Panc1 (cell line): ENCODE measurements around the gene ACADM. TPM values are rescaled to one million over a fixed set of nuclear protein-coding genes. Genes with fewer than 3 reads are reported as not detected.
A peak's percentile ranks its signal among the peaks of the same experiment; 100 is the strongest.

ENCODE experiments used
- ATAC-seq: fragments of 200-7000 bp; cut with Tn5 transposase; 2 replicates; pipeline ENCODE4 v1.9.1; 2020; ENCODE audit warnings: mild to moderate bottlenecking, moderate library complexity
- BruUV-seq: library from RNA; stranded (reverse); fragments of 400-500 nt; replicated peaks from 2 replicates; lab custom pipeline; 2021; lab: Mats Ljungman, UMichigan
- CTCF ChIA-PET: fragments of 300-600 bp; sonication (Branson Sonifier 250); formaldehyde crosslinking; loops from one replicate; lab custom pipeline; 2022; ENCODE audit warnings: antibody characterized with exemption; lab: Charles Lee
- POLR2A ChIA-PET: fragments of 300-600 bp; sonication (Branson Sonifier 250); formaldehyde crosslinking; loops from one replicate; lab custom pipeline; 2022; ENCODE audit warnings: antibody characterized with exemption; lab: Charles Lee
- DNase-seq: peaks from one replicate; pipeline ENCODE4 v3.0.0-alpha.2; 2010; ENCODE audit warnings: low read depth, low spot score
- H3K27ac ChIP-seq: 2 replicates; pipeline ENCODE4 v1.5.1; 2011; ENCODE audit warnings: mild to moderate bottlenecking, low read length, inconsistent platforms
- H3K27me3 ChIP-seq: fragments of 200-500 bp; sonication (Bioruptor generic); 2 replicates; pipeline ENCODE4 v1.6.0; 2014; ENCODE audit warnings: low read length, inconsistent platforms; ENCODE audit not compliant: control insufficient read depth, insufficient read depth
- H3K36me3 ChIP-seq: fragments of 200-500 bp; sonication (Bioruptor generic); 2 replicates; pipeline ENCODE4 v1.5.1; 2014; ENCODE audit warnings: inconsistent platforms, mild to moderate bottlenecking, low read length, moderate library complexity; ENCODE audit not compliant: control insufficient read depth, insufficient read depth
- H3K4me1 ChIP-seq: 2 replicates; pipeline ENCODE4 v1.5.1; 2011; ENCODE audit warnings: inconsistent platforms, mild to moderate bottlenecking, low read length, moderate library complexity; ENCODE audit not compliant: control insufficient read depth, insufficient read depth
- H3K4me3 ChIP-seq, 2 experiments: 2 replicates each; pipeline ENCODE4 v1.5.1; 2011 to 2012; ENCODE audit warnings: low read depth in 2 of 2, low read length in 2 of 2, mild to moderate bottlenecking in 2 of 2, inconsistent platforms in 1 of 2, moderate library complexity in 1 of 2
- H3K9me3 ChIP-seq: fragments of 200-500 bp; sonication (Bioruptor generic); 2 replicates; pipeline ENCODE4 v1.5.1; 2014; ENCODE audit warnings: low read depth, mild to moderate bottlenecking, inconsistent platforms, low read length, moderate library complexity; ENCODE audit not compliant: control insufficient read depth, insufficient read depth
- POLR2AphosphoS5 ChIP-seq: IDR thresholded peaks from 2 replicates; pipeline ENCODE4 v1.6.1; 2012; ENCODE audit warnings: mild to moderate bottlenecking, low read depth, low read length, moderate library complexity
- SIN3A ChIP-seq: IDR thresholded peaks from 2 replicates; pipeline ENCODE4 v1.6.1; 2012; ENCODE audit warnings: low read depth, mild to moderate bottlenecking, low read length, moderate library complexity, borderline replicate concordance; ENCODE audit not compliant: insufficient read depth
- TCF7L2 ChIP-seq: IDR thresholded peaks from 2 replicates; pipeline ENCODE4 v1.6.1; 2011; ENCODE audit warnings: mild to moderate bottlenecking, low read depth, low read length, inconsistent platforms
- in situ Hi-C: cut with HindIII; loops from 2 replicates; pipeline ENCODE4 v1.10.0; 2016; ENCODE audit warnings: low sequenced_read_pairs, low pct_unique_long_range_greater_than_20kb
- intact Hi-C: fragments of 100-400 bp; cut with micrococcal nuclease; formaldehyde crosslinking; loops from one replicate; pipeline ENCODE4 v1.10.0; 2022; ENCODE audit not compliant: unreplicated experiment
- total RNA-seq: library from RNA; stranded (reverse); gene quantifications from one replicate; pipeline ENCODE4 v1.2.1, GENCODE V29; 2021; ENCODE audit not compliant: unreplicated experiment
- TF ChIP-seq, protein P1 (sequence below): fragments of 450-650 bp; IDR thresholded peaks from 2 replicates; pipeline ENCODE4 v1.5.1; 2017; ENCODE audit warnings: mild to moderate bottlenecking
- TF ChIP-seq, protein P2 (sequence below), 2 experiments: IDR thresholded peaks; 2 replicates each; pipeline ENCODE4 v1.6.1; 2011 to 2012; ENCODE audit warnings: low read depth in 2 of 2, control low read depth in 1 of 2, low read length in 1 of 2, mild to moderate bottlenecking in 1 of 2, moderate library complexity in 1 of 2; ENCODE audit not compliant: insufficient read depth in 1 of 2

ACADM gene
- total RNA-seq, 1 experiment from 2014 or later: 57.2 TPM

DNA sequence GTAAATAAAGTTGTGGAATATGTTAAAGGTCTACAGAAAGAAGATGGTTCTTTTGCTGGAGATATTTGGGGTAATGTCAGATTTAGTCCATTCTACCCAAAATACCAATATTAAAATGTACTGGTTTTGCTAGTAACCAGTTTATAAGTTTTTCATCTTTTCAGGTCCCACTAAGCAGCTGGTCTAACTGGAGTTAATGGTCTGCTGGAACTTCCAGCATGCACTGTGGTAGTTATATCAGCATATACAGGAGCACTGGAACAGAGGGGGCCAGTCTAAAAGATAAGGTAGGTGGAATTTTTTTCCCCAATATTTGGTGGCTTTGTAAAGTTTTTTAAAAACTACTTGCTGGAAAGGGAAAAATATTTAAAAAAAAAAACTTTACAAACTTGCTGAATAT is 65.5 kb downstream of the ACADM start:
- Histone ChIP-seq H3K36me3 (peaks cover 80% of the 10 kb centered on the region), H3K4me1 (peaks cover 39% of the 10 kb centered on the region), H3K4me3 (peak overlapping the region; percentile 27 to 81), H3K27ac (peak overlapping the region; percentile 49; the same call in 1 of the 2 replicates), H3K9me3 (no peaks in the 10 kb centered on the region), H3K27me3 (no peaks in the 10 kb centered on the region)
- no peak for TF ChIP-seq SIN3A
- TF ChIP-seq POLR2AphosphoS5: no peak
- no peak for TF ChIP-seq TCF7L2
- TF ChIP-seq, protein P1, sequence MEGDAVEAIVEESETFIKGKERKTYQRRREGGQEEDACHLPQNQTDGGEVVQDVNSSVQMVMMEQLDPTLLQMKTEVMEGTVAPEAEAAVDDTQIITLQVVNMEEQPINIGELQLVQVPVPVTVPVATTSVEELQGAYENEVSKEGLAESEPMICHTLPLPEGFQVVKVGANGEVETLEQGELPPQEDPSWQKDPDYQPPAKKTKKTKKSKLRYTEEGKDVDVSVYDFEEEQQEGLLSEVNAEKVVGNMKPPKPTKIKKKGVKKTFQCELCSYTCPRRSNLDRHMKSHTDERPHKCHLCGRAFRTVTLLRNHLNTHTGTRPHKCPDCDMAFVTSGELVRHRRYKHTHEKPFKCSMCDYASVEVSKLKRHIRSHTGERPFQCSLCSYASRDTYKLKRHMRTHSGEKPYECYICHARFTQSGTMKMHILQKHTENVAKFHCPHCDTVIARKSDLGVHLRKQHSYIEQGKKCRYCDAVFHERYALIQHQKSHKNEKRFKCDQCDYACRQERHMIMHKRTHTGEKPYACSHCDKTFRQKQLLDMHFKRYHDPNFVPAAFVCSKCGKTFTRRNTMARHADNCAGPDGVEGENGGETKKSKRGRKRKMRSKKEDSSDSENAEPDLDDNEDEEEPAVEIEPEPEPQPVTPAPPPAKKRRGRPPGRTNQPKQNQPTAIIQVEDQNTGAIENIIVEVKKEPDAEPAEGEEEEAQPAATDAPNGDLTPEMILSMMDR: no peak
- TF ChIP-seq, protein P2, sequence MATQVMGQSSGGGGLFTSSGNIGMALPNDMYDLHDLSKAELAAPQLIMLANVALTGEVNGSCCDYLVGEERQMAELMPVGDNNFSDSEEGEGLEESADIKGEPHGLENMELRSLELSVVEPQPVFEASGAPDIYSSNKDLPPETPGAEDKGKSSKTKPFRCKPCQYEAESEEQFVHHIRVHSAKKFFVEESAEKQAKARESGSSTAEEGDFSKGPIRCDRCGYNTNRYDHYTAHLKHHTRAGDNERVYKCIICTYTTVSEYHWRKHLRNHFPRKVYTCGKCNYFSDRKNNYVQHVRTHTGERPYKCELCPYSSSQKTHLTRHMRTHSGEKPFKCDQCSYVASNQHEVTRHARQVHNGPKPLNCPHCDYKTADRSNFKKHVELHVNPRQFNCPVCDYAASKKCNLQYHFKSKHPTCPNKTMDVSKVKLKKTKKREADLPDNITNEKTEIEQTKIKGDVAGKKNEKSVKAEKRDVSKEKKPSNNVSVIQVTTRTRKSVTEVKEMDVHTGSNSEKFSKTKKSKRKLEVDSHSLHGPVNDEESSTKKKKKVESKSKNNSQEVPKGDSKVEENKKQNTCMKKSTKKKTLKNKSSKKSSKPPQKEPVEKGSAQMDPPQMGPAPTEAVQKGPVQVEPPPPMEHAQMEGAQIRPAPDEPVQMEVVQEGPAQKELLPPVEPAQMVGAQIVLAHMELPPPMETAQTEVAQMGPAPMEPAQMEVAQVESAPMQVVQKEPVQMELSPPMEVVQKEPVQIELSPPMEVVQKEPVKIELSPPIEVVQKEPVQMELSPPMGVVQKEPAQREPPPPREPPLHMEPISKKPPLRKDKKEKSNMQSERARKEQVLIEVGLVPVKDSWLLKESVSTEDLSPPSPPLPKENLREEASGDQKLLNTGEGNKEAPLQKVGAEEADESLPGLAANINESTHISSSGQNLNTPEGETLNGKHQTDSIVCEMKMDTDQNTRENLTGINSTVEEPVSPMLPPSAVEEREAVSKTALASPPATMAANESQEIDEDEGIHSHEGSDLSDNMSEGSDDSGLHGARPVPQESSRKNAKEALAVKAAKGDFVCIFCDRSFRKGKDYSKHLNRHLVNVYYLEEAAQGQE (IDR thresholded peaks at IDR 0.05; ENCODE audit: insufficient read depth in 1 of 2, low read depth in 2 of 2, low read length in 1 of 2): no peak
- ATAC-seq (no peak), DNase-seq (no peak)
- POLR2A ChIA-PET: interaction anchor here (0.6 to 0.8 kb wide), 2 partner anchors 59 to 61 kb away, joined by 3 to 5 read pairs; no protein-coding TSS in a partner anchor
- in situ Hi-C loops: no loop called here
- BruUV-seq: no TSS peak
- CTCF ChIA-PET: no interaction called here
- intact Hi-C loops: loop anchor here (2.0 kb wide), 1 partner anchor 65 kb away; the partner anchor contains the start of gene ACADM

DNA sequence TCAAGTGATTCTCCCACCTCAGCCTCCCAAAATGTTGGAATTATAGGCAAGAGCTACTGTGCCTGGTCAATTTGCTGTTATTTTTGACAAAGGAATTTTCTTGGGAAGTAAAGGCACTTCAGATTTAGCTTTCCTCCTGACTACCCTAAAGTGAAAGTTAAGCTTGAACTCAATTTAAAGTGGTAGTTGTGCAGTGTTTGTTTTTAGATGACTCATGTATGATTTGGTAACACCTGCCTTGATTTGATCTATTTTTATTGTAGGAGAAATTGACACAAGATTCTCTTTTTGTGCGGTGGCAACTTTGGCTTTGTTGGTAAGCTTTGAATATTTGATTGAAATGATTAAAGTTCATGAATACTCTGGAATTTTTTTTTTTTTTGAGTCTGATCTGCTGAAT is 66.5 kb downstream of the ACADM start:
- intact Hi-C loops: no loop called here
- DNase-seq: no peak

More for the DNA sequence above, 66.5 kb downstream of the ACADM start:
- in situ Hi-C loops: no loop called here
- H3K9me3 ChIP-seq: no peaks in the 10 kb centered on the region
- TF ChIP-seq, protein P2 (IDR thresholded peaks at IDR 0.05; ENCODE audit: insufficient read depth in 1 of 2, low read depth in 2 of 2, low read length in 1 of 2): no peak
- TF ChIP-seq TCF7L2 (no peak), POLR2AphosphoS5 (no peak; the same call in 1 of the 2 replicates), SIN3A (no peak)
- TF ChIP-seq, protein P1: no peak
- peaks cover 87% of the 10 kb centered on the region for H3K36me3 ChIP-seq
- peak overlapping the region in 1 of 2 experiments; percentile 27; a peak in 2 of 4 replicates for H3K4me3 ChIP-seq
- peaks cover 35% of the 10 kb centered on the region for H3K4me1 ChIP-seq
- CTCF ChIA-PET: no interaction called here
- no TSS peak for BruUV-seq
- ATAC-seq: no peak
- no peaks in the 10 kb centered on the region for H3K27me3 ChIP-seq
- peak overlapping the region; percentile 49; the same call in 1 of the 2 replicates for H3K27ac ChIP-seq
- POLR2A ChIA-PET: no interaction called here
